Psoas muscle (tissue), 8 donors: ENCODE results near the gene FNDC11. TPM values are rescaled to one million over a fixed set of nuclear protein-coding genes. Genes with fewer than 3 reads are reported as not detected.

ENCODE experiments used
- ATAC-seq, 4 donors: fragments of 200-7000 bp; cut with Tn5 transposase; one replicate each; pipeline ENCODE4 v1.9.1; 2020; ENCODE audit warnings: moderate library complexity in 3 of 4, mild to moderate bottlenecking in 2 of 4
- DNase-seq, 2 donors: peaks; one replicate each; pipeline ENCODE4 v3.0.0-alpha.2; 2020
- H3K27ac ChIP-seq: fragments of 200-600 bp; one replicate; pipeline ENCODE4 v1.8.0; 2022
- H3K27me3 ChIP-seq, 3 donors: fragments of 200-600 bp in 1 of 3; one replicate each; pipeline versions ENCODE4 v1.6.1 to v1.8.0; 2013 to 2022; ENCODE audit warnings: low read length in 2 of 3, mild to moderate bottlenecking in 2 of 3, moderate library complexity in 1 of 3; ENCODE audit not compliant: insufficient read depth in 3 of 3
- H3K36me3 ChIP-seq, 2 donors: fragments of 200-600 bp in 1 of 2; one replicate each; pipeline versions ENCODE4 v1.6.1 to v1.8.0; 2013 to 2022; ENCODE audit warnings: low read depth in 1 of 2, mild to moderate bottlenecking in 1 of 2, moderate library complexity in 1 of 2; ENCODE audit not compliant: insufficient read depth in 1 of 2
- H3K4me1 ChIP-seq: fragments of 200-600 bp; one replicate; pipeline ENCODE4 v1.8.0; 2022
- H3K4me3 ChIP-seq: fragments of 200-600 bp; one replicate; pipeline ENCODE4 v1.8.0; 2022; ENCODE audit warnings: mild to moderate bottlenecking
- H3K9me3 ChIP-seq: fragments of 200-600 bp; one replicate; pipeline ENCODE4 v1.8.0; 2022
- CTCF ChIP-seq: fragments of 200-600 bp; IDR thresholded peaks from one replicate; pipeline ENCODE4 v1.8.0; 2022; ENCODE audit warnings: antibody characterized with exemption
- WGBS, 3 donors: extraction: QIAGEN DNeasy Blood & Tissue Kit; methylation state at CpG; one replicate each; pipeline versions ENCODE4 v1.1.6 to v1.1.7; 2013; 5-methylcytosine and 5-hydroxymethylcytosine counted together
- intact Hi-C, 2 donors: fragments of 100-400 bp; cut with DNase I; formaldehyde crosslinking; loops; one replicate each; pipeline versions ENCODE4 v1.11.0 to v1.14.2; 2022
- polyA plus RNA-seq, 3 donors: library from polyadenylated mRNA; stranded (reverse); fragments of 200-250 nt; gene quantifications; one replicate each; pipeline ENCODE4 v1.2.3, GENCODE V29; 2013
- total RNA-seq, 4 donors: library from RNA; stranded (reverse); fragmentation: NEBNext Ultra II Directional in 2 of 4; extraction: Animal tissue kit (Norgen Biotek cat#: 25700) in 2 of 4; gene quantifications; one replicate each; pipeline versions ENCODE4 v1.2.1 to v1.2.4, GENCODE V29; 2021 to 2023
- donor health status: healthy with polysubstance abuse.
- donor health status: DM: no; HTN: no; CAD: no; lungs with moderate emphysema.
- donor health status: Bipolar disorder and iron deficiency.
- donor health status: healthy.
- donor health status: DM: yes; HTN: yes; CAD: no.
- donor health status: DM: no; HTN: no; CAD: no.
- donor health status: DM: no; HTN: no; CAD: no.
- donor health status: DM: yes; HTN: yes; CAD: no.

Gene FNDC11
- total and polyA plus RNA-seq, 7 donors, result 0.07 to 0.14 (median 0.08) TPM; not detected in 4

GRCh38 chr20:63548542-63548941 is 5.4 kb upstream of the FNDC11 start:
- H3K4me3 ChIP-seq, result no peak overlapping the region
- H3K9me3 ChIP-seq, result no peaks in the 10 kb centered on the region
- 24 to 33% (median 29%) methylated on average over 10 to 11 of the region's 11 CpGs for WGBS, 3 donors
- ATAC-seq (no peak), DNase-seq (no peak)
- no peak for TF ChIP-seq CTCF
- intact Hi-C loops, result no loop called here
- H3K27me3 ChIP-seq, result peaks cover 0 to 76% (median 30%) of the 10 kb centered on the region in 3 donors
- H3K27ac ChIP-seq, result no peak overlapping the region
- no peaks in the 10 kb centered on the region for H3K36me3 ChIP-seq
- H3K4me1 ChIP-seq, result no peaks in the 10 kb centered on the region

GRCh38 chr20:63549019-63549418 is 4.9 kb upstream of the FNDC11 start:
- no peaks in the 10 kb centered on the region for H3K36me3 ChIP-seq
- DNase-seq (no peak), ATAC-seq (no peak)
- H3K9me3 ChIP-seq, result no peaks in the 10 kb centered on the region
- TF ChIP-seq CTCF, result no peak
- H3K4me3 ChIP-seq, result no peak overlapping the region
- peaks cover 0 to 80% (median 31%) of the 10 kb centered on the region in 3 donors for H3K27me3 ChIP-seq
- no peaks in the 10 kb centered on the region for H3K4me1 ChIP-seq
- WGBS, 3 donors, result 12 to 18% (median 16%) methylated on average over 5 to 23 of the region's 25 CpGs
- intact Hi-C loops, result no loop called here
- no peak overlapping the region for H3K27ac ChIP-seq

GRCh38 chr20:63549679-63550282 is 4.2 kb upstream of the FNDC11 start:
- DNase-seq (no peak), ATAC-seq (no peak)
- Histone ChIP-seq H3K36me3 (no peaks in the 10 kb centered on the region), H3K27me3 (peaks cover 0 to 84% (median 31%) of the 10 kb centered on the region in 3 donors), H3K9me3 (no peaks in the 10 kb centered on the region), H3K4me1 (no peaks in the 10 kb centered on the region), H3K4me3 (no peak overlapping the region), H3K27ac (no peak overlapping the region)
- TF ChIP-seq CTCF, result no peak
- intact Hi-C loops, result no loop called here
- 45 to 56% (median 49%) methylated on average over 14 to 18 of the region's 18 CpGs for WGBS, 3 donors

GRCh38 chr20:63551068-63551467 is 2.9 kb upstream of the FNDC11 start:
- intact Hi-C loops, result no loop called here
- H3K9me3 ChIP-seq, result no peaks in the 10 kb centered on the region
- H3K4me1 ChIP-seq, result no peaks in the 10 kb centered on the region
- 33 to 40% (median 37%) methylated on average over 9 of the region's 9 CpGs for WGBS, 3 donors
- H3K27me3 ChIP-seq, result peaks cover 0 to 79% (median 31%) of the 10 kb centered on the region in 3 donors
- no peak overlapping the region for H3K27ac ChIP-seq
- H3K4me3 ChIP-seq, result no peak overlapping the region
- TF ChIP-seq CTCF, result no peak
- ATAC-seq, result no peak
- DNase-seq, result no peak
- H3K36me3 ChIP-seq, result no peaks in the 10 kb centered on the region
